TTC549 (cell line): ENCODE measurements around the gene CPXM2.

ENCODE experiments used
- FAIRE-seq: peaks from 2 replicates; lab custom pipeline; 2012; peaks lifted over from hg19 to GRCh38; lab: Jason Lieb, UNC

CPXM2 gene

GRCh38 chr10:123869020-123869414, 22.6 kb downstream of the CPXM2 start:
- FAIRE-seq, result no peak

GRCh38 chr10:123868038-123869019, 23.3 kb downstream of the CPXM2 start:
- FAIRE-seq, result no peak

- no peak for FAIRE-seq
Measured at GRCh38 chr10:123865880-123866279, 25.7 kb downstream of the CPXM2 start.

- no peak for FAIRE-seq
Measured at GRCh38 chr10:123865350-123865749, 26.3 kb downstream of the CPXM2 start.

- no peak for FAIRE-seq
Measured at GRCh38 chr10:123864923-123865322, 26.7 kb downstream of the CPXM2 start.

GRCh38 chr10:123863721-123864482, 27.7 kb downstream of the CPXM2 start:
- FAIRE-seq, result no peak

- no peak for FAIRE-seq
Measured at GRCh38 chr10:123863183-123863575, 28.4 kb downstream of the CPXM2 start.

- no peak for FAIRE-seq
Measured at GRCh38 chr10:123862421-123863182, 29.0 kb downstream of the CPXM2 start.

- FAIRE-seq, result no peak
Measured at GRCh38 chr10:123860856-123861255, 30.8 kb downstream of the CPXM2 start.

- no peak for FAIRE-seq
Measured at GRCh38 chr10:123860209-123860608, 31.4 kb downstream of the CPXM2 start.

GRCh38 chr10:123859653-123860050, 32.0 kb downstream of the CPXM2 start:
- FAIRE-seq, result no peak

GRCh38 chr10:123858907-123859652, 32.5 kb downstream of the CPXM2 start:
- no peak for FAIRE-seq

GRCh38 chr10:123858077-123858681, 33.4 kb downstream of the CPXM2 start:
- FAIRE-seq, result no peak

- no peak for FAIRE-seq
Measured at GRCh38 chr10:123857616-123858015, 34.0 kb downstream of the CPXM2 start.

- no peak for FAIRE-seq
Measured at GRCh38 chr10:123855008-123855684, 36.5 kb downstream of the CPXM2 start.

GRCh38 chr10:123854498-123854897, 37.1 kb downstream of the CPXM2 start:
- FAIRE-seq, result no peak

GRCh38 chr10:123854003-123854402, 37.6 kb downstream of the CPXM2 start:
- no peak for FAIRE-seq

- FAIRE-seq, result no peak
Measured at GRCh38 chr10:123852411-123852951, 39.1 kb downstream of the CPXM2 start.

GRCh38 chr10:123848564-123849457, 42.8 kb downstream of the CPXM2 start:
- no peak for FAIRE-seq
